Activated CD4-positive, alpha-beta T cell treated with anti-CD3 and anti-CD28 coated beads, Interleukin-2, amount 10 ng/mL, durations not matched to agents 24 days and 14 days (primary cell): Measurements from ENCODE around the gene CMTM8. TPM values are rescaled to one million over a fixed set of nuclear protein-coding genes. Genes with fewer than 3 reads are reported as not detected.

Experiments
- DNase-seq: peaks from one replicate; pipeline ENCODE4 v3.0.0; 2022
- H3K27ac Mint-ChIP-seq: one replicate; pipeline ENCODE4 v1.8.0; 2022; ENCODE audit warnings: mild to moderate bottlenecking, mixed read lengths
- H3K27me3 Mint-ChIP-seq: one replicate; pipeline ENCODE4 v1.8.0; 2022; ENCODE audit warnings: mixed read lengths
- H3K36me3 Mint-ChIP-seq: one replicate; pipeline ENCODE4 v1.8.0; 2022; ENCODE audit warnings: low read depth, mild to moderate bottlenecking, mixed read lengths
- H3K4me1 Mint-ChIP-seq: one replicate; pipeline ENCODE4 v1.8.0; 2021; ENCODE audit warnings: mixed read lengths
- H3K4me3 Mint-ChIP-seq: one replicate; pipeline ENCODE4 v1.8.0; 2022; ENCODE audit warnings: mild to moderate bottlenecking, moderate library complexity, mixed read lengths
- H3K9me3 Mint-ChIP-seq: one replicate; pipeline ENCODE4 v1.8.0; 2021; ENCODE audit warnings: mixed read lengths
- intact Hi-C: fragments of 100-400 bp; cut with micrococcal nuclease; formaldehyde crosslinking; loops from one replicate; pipeline ENCODE4 v1.15.1; 2023
- total RNA-seq: library from RNA; stranded (reverse); gene quantifications from 2 replicates; pipeline ENCODE4 v1.2.3, GENCODE V29; 2022

The CMTM8 gene
- total RNA-seq, 1 donor from 2014 or later, result 4.8 TPM

DNA sequence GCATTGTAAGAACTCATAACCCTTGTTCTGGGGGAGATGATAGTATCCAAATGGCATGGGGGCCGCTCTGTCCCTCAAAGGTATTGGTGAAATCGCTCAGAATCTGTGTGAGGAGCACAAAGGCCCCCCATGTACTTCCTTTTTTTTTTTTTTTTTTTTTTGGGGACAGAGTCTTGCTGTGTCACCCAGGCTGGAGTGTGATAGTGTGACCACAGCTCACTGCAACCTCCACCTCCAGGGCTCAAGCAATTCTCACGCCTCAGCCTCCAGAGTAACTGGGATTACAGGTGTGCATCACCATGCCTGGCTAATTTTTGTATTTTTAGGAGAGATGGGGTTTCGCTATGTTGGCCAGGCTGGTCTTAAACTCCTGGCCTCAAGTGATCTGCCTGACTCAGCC is 37.0 kb downstream of the CMTM8 start:
- no peak overlapping the region for H3K27ac Mint-ChIP-seq

DNA sequence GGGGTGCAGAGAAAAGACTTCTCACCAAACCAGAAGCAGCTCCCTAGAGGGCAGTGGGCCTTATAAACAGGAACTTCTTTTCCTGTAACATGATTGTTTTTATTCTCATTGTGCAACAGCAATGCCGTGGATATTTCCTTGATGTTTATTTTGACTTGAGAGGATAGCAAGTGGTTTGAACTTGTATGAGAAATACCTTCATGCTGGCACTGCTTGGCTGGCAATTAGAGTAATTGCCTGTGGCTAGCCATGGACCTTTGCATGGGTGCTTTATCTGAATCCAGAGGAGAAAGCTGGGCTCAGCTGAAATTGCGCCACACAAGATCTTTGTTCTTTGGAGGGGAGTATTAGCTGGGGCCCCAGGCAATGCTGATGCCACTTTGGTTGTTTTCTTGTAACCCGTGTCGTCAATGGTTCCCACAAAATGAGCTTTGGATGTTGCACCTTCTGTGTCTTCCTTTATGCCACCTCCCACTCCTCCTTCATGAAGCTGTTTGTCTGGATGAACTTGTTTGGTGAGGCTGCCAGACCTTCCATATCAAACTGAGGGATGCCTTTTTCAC is 37.9 kb downstream of the CMTM8 start:
- H3K36me3 Mint-ChIP-seq, result peaks cover 2% of the 10 kb centered on the region
- no peak overlapping the region for H3K4me3 Mint-ChIP-seq
- H3K9me3 Mint-ChIP-seq, result no peaks in the 10 kb centered on the region
- DNase-seq, result peak; percentile 37
- intact Hi-C loops, result no loop called here
- H3K27ac Mint-ChIP-seq, result no peak overlapping the region
- no peaks in the 10 kb centered on the region for H3K27me3 Mint-ChIP-seq
- H3K4me1 Mint-ChIP-seq, result peaks cover 2% of the 10 kb centered on the region

More for the DNA sequence above, 37.0 kb downstream of the CMTM8 start:
- Mint-ChIP-seq H3K4me1 (peaks cover 2% of the 10 kb centered on the region), H3K9me3 (no peaks in the 10 kb centered on the region), H3K36me3 (peaks cover 2% of the 10 kb centered on the region), H3K27me3 (no peaks in the 10 kb centered on the region), H3K4me3 (no peak overlapping the region)
- intact Hi-C loops, result no loop called here
- peak; percentile 30 for DNase-seq

DNA sequence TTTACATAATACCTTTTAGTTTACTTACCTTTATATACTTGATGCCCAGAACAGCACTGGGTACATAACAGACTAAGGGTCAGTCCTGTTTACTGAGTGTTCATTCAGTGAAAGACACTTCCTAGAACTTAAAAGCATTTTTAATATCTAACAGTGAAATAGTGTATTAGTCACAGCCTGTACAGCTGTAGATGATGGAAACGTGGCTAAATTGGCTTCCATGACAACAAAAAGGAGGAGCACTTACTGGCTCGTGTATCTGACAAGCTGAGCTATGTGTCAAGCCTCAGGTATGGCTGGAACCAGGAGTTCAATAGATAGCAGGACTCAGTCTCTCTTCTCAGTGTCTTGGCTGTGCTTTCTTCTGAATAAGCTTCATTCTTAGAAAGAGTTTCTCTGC is 40.2 kb downstream of the CMTM8 start:
- Mint-ChIP-seq H3K27me3 (no peaks in the 10 kb centered on the region), H3K4me1 (peaks cover 4% of the 10 kb centered on the region), H3K27ac (no peak overlapping the region), H3K9me3 (no peaks in the 10 kb centered on the region), H3K36me3 (no peaks in the 10 kb centered on the region), H3K4me3 (no peak overlapping the region)
- DNase-seq, result no peak
- intact Hi-C loops, result no loop called here

DNA sequence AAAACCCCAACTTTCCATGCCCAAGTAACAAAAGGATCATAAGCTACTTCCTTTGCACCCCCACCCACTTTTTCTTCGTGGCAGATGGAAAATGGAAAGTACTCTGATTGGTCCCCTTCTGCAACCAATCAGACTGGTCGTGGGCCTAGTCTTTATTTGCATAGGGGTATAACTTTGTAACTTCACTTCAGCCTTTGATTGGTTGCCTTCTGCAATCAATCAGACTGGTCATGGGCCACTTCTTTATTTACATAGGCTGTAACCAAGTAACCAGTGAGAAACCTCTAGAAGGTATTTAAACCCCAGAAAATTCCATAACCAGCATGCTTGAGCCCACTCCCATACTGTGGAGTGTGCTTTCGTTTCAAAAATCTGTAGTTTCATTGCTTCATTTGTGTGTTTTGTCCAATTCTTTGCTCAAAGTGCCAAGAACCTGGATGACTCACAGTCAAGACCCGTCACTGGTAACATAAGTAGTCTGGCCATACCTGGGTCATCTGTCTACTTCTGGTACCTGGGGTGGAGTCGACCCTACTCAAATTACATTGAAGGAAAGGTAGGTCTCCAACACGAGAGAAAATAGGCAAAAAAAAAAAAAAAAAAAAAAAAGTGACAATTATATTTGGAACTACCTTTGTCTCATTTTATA is 41.9 kb downstream of the CMTM8 start:
- H3K27me3 Mint-ChIP-seq, result no peaks in the 10 kb centered on the region
- DNase-seq, result no peak
- intact Hi-C loops, result no loop called here
- H3K9me3 Mint-ChIP-seq, result no peaks in the 10 kb centered on the region
- no peak overlapping the region for H3K4me3 Mint-ChIP-seq
- H3K27ac Mint-ChIP-seq, result no peak overlapping the region
- peaks cover 6% of the 10 kb centered on the region for H3K4me1 Mint-ChIP-seq
- no peaks in the 10 kb centered on the region for H3K36me3 Mint-ChIP-seq

DNA sequence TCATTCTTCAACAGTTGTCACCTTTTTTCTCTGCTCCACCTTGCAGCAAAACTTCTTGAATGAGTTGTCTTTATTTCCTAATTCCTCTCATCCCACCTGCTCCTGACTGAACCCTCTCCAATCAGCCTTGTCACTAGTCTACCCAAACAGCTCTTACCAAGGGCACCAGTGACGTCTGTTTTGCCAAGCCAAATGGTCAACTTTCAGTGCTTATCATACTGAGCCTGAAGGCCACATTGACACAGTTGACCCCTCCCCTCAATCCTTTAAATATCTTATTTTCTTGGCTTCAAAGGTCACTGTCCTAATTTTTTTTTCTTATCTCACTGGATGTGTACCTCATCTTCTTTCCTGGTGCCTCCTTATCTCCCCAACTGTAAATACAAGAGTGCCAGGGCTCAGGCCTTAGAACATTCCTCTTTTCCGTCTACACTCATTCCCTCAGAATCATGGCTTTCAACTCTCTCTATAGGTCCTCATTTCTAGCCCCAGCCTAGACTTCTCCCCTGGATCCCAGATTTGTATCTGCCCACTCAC is 43.2 kb downstream of the CMTM8 start:
- no peak for DNase-seq
- H3K4me1 Mint-ChIP-seq, result peaks cover 8% of the 10 kb centered on the region
- no peak overlapping the region for H3K4me3 Mint-ChIP-seq
- intact Hi-C loops, result no loop called here
- no peaks in the 10 kb centered on the region for H3K27me3 Mint-ChIP-seq
- no peaks in the 10 kb centered on the region for H3K36me3 Mint-ChIP-seq
- no peak overlapping the region for H3K27ac Mint-ChIP-seq
- no peaks in the 10 kb centered on the region for H3K9me3 Mint-ChIP-seq

DNA sequence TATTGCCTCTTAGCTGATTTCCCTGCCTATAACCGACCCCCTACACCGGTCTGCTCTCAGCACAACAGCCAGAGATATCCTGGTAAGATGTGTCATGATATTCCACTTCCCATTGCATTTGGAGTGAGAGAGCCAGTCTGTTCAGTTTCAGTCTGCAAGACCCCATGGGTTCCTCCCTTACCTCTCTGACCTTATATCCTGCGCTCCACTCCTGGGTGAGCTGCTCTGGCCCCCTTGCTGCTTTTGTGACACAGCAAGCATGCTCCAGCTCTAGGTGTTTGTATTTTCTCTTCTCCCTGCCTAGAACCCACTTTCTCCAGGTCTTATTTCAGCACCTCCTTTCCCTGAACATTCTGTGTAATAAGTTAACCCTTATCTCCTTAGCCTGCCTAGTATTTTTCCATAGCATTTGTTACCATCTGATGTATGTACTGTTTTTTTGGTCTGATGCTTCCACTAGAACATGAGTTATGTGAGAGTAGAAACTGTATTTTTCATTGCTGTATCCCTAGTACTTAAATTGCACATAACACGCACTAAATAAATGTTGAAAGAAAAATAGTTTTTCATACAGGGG is 44.2 kb downstream of the CMTM8 start:
- Mint-ChIP-seq H3K27me3 (no peaks in the 10 kb centered on the region), H3K4me1 (peaks cover 8% of the 10 kb centered on the region), H3K36me3 (no peaks in the 10 kb centered on the region), H3K4me3 (no peak overlapping the region), H3K27ac (no peak overlapping the region), H3K9me3 (no peaks in the 10 kb centered on the region)
- intact Hi-C loops, result no loop called here
- DNase-seq, result no peak

DNA sequence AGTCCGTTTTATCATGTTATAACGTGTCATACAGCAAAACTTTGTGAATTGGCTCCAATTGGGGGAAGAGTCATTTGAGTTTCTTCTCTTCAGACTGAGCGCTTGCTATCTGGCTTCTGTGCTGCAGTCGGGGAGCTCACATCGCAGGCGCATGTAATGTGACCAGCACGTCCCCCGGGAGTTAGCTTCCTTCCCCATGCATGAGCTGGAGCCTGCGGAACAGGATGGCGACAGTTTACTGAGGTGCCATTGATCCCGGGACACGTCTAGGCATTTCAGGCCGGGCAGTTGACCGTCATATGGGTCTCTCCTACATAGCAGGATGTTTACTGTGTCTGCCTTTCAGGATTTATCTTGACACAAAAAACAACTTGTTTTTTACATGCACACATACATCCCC is 44.8 kb downstream of the CMTM8 start:
- intact Hi-C loops, result no loop called here
- Mint-ChIP-seq H3K27me3 (no peaks in the 10 kb centered on the region), H3K27ac (no peak overlapping the region), H3K9me3 (no peaks in the 10 kb centered on the region), H3K36me3 (no peaks in the 10 kb centered on the region), H3K4me3 (no peak overlapping the region), H3K4me1 (peaks cover 8% of the 10 kb centered on the region)
- DNase-seq, result no peak

DNA sequence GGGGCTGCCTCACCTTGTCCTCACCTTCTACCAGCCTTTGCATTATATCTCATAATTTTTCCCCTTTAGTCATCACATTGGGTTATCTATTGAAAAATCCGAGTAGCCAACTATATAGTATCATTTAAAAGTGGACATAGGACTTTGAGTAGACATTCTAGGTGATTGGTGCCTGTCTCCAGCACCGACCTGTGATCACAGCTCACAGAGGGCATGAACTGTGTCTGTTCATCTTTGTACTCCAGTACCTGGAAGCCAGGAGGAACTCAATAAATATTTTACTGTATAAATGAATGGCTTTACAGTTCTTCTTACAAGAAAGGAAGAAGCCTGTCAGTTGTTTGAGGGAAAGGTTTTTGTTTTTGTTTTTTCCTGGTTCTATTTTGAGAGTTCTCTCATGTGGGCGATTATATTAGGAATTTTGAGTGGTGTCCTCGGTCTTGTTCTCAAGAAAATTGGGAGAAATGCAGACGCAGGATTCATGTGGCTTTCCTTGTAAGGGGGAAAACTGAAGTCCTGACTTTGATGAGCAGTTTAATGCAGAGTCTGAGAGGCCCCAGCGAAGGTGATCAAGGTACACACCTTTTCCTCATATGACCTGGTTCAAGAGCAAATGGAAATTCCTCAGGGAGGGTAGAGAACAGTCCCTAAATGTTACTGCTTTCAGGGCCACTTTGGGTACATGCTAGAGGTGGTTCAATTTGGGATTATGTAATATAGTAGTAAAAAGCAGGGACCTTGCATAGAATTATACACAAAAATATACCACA is 46.1 kb downstream of the CMTM8 start:
- Mint-ChIP-seq H3K27me3 (no peaks in the 10 kb centered on the region), H3K27ac (peak overlapping the region; percentile 41), H3K9me3 (no peaks in the 10 kb centered on the region), H3K4me1 (peaks cover 15% of the 10 kb centered on the region), H3K4me3 (no peak overlapping the region), H3K36me3 (no peaks in the 10 kb centered on the region)
- intact Hi-C loops, result no loop called here
- DNase-seq, result no peak

DNA sequence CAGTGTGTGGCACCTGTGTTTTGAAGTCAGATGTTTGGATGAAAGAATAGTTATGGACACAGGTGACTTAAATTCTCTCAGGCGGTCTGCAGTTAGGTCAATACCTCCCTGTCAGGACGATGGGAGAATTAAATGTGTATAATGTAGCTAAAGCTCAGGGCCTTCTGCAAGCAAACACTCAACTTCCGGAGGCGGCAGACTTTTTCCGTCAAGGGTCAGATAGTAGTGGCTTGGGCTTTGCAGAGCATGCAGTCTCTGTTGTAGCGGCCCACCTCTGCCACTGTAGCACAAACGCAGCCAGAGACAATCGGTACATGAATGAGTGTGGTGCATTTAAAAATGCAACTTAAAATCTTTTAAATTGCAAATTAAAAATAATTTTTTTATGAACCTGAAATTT is 47.4 kb downstream of the CMTM8 start:
- peak overlapping the region; percentile 14 for H3K4me3 Mint-ChIP-seq
- H3K9me3 Mint-ChIP-seq, result no peaks in the 10 kb centered on the region
- H3K4me1 Mint-ChIP-seq, result peaks cover 13% of the 10 kb centered on the region
- H3K36me3 Mint-ChIP-seq, result no peaks in the 10 kb centered on the region
- DNase-seq, result no peak
- intact Hi-C loops, result no loop called here
- H3K27ac Mint-ChIP-seq, result no peak overlapping the region
- H3K27me3 Mint-ChIP-seq, result no peaks in the 10 kb centered on the region

DNA sequence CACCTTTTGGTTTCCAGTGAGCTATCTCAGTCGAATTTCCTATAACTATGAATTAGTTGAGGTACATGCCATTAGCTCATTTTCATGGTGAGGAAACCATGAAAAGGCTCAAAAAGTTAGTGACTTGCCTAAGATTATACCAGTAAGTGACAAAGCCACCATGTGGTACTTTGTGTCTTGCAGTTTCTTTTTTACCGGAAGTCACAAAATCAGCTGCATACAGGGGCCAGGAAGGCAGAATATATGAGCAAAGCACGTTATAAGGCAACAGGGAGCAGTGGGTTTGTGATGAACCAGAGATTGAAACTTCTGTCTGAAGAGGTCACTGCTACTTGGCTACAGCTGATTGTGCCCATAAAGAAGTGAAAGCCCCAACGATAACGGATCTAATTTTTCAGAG is 50.3 kb downstream of the CMTM8 start:
- H3K27ac Mint-ChIP-seq, result peak overlapping the region; percentile 74
- no peaks in the 10 kb centered on the region for H3K9me3 Mint-ChIP-seq
- peak; percentile 78 for DNase-seq
- H3K4me3 Mint-ChIP-seq, result peak overlapping the region; percentile 37
- intact Hi-C loops, result no loop called here
- no peaks in the 10 kb centered on the region for H3K36me3 Mint-ChIP-seq
- peaks cover 11% of the 10 kb centered on the region for H3K4me1 Mint-ChIP-seq
- H3K27me3 Mint-ChIP-seq, result no peaks in the 10 kb centered on the region

DNA sequence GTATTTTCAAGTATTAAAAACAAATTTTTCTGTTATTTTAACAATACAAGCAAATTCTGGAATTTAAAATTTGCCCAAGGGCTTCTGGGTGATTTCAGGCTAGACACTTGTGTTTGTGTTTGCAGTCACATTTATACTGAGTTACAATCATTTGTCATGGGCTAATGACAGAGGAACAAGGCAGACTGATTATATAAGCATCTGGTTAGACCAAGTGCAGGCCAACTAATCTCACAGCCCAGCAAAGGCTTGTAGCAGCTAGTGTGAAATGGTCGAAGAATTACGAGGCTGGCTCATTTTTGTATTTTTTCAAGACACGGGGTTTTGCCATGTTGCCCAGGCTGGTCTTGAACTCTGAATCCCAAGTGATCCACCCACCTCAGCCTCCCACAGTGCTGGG is 52.1 kb downstream of the CMTM8 start:
- H3K36me3 Mint-ChIP-seq, result no peaks in the 10 kb centered on the region
- peaks cover 10% of the 10 kb centered on the region for H3K4me1 Mint-ChIP-seq
- intact Hi-C loops, result no loop called here
- H3K27ac Mint-ChIP-seq, result no peak overlapping the region
- no peak for DNase-seq
- H3K4me3 Mint-ChIP-seq, result no peak overlapping the region
- no peaks in the 10 kb centered on the region for H3K9me3 Mint-ChIP-seq
- H3K27me3 Mint-ChIP-seq, result no peaks in the 10 kb centered on the region

DNA sequence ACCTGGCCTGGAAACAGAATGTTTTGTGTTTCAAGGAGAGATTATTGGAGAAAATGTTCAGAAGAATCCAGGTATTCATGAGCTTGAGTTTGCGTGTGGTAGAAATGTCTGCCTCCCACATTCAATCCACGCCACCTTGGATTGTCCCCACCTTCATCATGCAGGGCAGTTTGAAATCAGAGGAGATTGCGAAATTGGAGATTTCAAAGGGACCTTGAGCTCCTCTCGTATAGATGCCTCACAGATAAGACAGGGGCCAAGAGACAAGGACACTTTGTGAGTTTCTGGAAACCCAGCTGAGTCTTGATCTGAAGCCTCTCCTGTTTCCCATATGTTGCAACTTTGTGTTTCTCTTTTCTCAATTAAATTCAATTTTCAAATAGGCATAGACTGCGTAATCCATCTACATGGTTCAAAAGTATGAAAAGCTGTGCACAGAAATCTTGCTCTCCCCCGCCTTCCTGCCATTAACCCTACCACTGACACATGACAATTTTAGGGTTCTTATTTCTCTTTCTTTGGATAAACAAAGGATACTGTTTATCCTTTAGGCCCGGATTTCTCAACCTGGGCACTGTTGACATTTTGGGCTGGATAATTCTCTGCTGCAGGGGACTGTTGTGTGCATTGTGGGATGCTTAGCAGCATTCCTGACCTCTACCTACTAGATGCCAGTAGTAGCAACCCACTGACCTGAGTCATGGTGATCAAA is 53.8 kb downstream of the CMTM8 start:
- no peaks in the 10 kb centered on the region for H3K36me3 Mint-ChIP-seq
- H3K4me1 Mint-ChIP-seq, result peaks cover 21% of the 10 kb centered on the region
- intact Hi-C loops, result no loop called here
- no peaks in the 10 kb centered on the region for H3K27me3 Mint-ChIP-seq
- H3K9me3 Mint-ChIP-seq, result no peaks in the 10 kb centered on the region
- DNase-seq, result no peak
- no peak overlapping the region for H3K4me3 Mint-ChIP-seq
- no peak overlapping the region for H3K27ac Mint-ChIP-seq

DNA sequence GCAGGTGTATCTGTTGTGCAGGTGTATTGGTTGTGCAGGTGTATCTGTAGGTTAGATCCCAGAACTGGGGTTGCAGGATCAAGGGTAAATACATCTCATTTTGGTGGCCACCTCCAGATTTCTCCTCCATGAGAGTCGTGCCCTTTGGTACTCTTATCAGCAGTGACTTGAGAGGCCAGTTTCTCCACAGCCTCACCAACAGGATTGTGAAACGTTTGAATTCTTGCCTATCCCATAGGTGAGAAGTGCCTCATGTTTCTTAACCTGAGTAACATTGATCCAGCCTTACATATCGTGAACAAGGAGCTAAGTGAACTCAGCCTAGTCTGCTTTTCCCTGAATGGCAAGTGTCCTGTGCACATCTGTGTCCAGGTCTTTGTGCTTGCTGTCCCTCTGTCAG is 55.4 kb downstream of the CMTM8 start:
- no peaks in the 10 kb centered on the region for H3K9me3 Mint-ChIP-seq
- H3K27me3 Mint-ChIP-seq, result no peaks in the 10 kb centered on the region
- no peak for DNase-seq
- no peak overlapping the region for H3K27ac Mint-ChIP-seq
- peaks cover 28% of the 10 kb centered on the region for H3K4me1 Mint-ChIP-seq
- H3K36me3 Mint-ChIP-seq, result no peaks in the 10 kb centered on the region
- intact Hi-C loops, result no loop called here
- no peak overlapping the region for H3K4me3 Mint-ChIP-seq
